Glutamatergic neuron (in vitro differentiated cells): ENCODE results near the gene DHCR24. TPM values are rescaled to one million over a fixed set of nuclear protein-coding genes. Genes with fewer than 3 reads are reported as not detected.

Experiments
- DNase-seq: peaks from one replicate; pipeline ENCODE4 v3.0.0; 2022
- H3K27ac Mint-ChIP-seq: one replicate; pipeline ENCODE4 v1.8.0; 2020; ENCODE audit warnings: mild to moderate bottlenecking, mixed read lengths, inconsistent platforms; ENCODE audit not compliant: unreplicated experiment
- H3K27me3 Mint-ChIP-seq: one replicate; pipeline ENCODE4 v1.8.0; 2020; ENCODE audit warnings: mild to moderate bottlenecking, moderate library complexity, mixed read lengths, inconsistent platforms; ENCODE audit not compliant: unreplicated experiment
- H3K36me3 Mint-ChIP-seq: one replicate; pipeline ENCODE4 v1.8.0; 2020; ENCODE audit warnings: mild to moderate bottlenecking, mixed read lengths, inconsistent platforms; ENCODE audit not compliant: unreplicated experiment
- H3K4me1 Mint-ChIP-seq: one replicate; pipeline ENCODE4 v1.8.0; 2020; ENCODE audit warnings: mild to moderate bottlenecking, low read depth, mixed read lengths, inconsistent platforms; ENCODE audit not compliant: unreplicated experiment
- H3K4me3 Mint-ChIP-seq: one replicate; pipeline ENCODE4 v1.8.0; 2020; ENCODE audit warnings: mild to moderate bottlenecking, mixed read lengths, inconsistent platforms; ENCODE audit not compliant: unreplicated experiment
- H3K9me3 Mint-ChIP-seq: one replicate; pipeline ENCODE4 v1.8.0; 2020; ENCODE audit warnings: mild to moderate bottlenecking, moderate library complexity, mixed read lengths, inconsistent platforms; ENCODE audit not compliant: unreplicated experiment
- total RNA-seq: library from RNA; stranded (reverse); fragmentation: NEBNext Ultra II Directional; extraction: Animal tissue kit (Norgen Biotek cat#: 25700); gene quantifications from one replicate; pipeline ENCODE4 v1.2.1, GENCODE V29; 2021; ENCODE audit not compliant: unreplicated experiment
- TF ChIP-seq, protein P1 (sequence below): fragments of 200-600 bp; sonication (generic); IDR thresholded peaks from one replicate; pipeline ENCODE4 v1.5.0; 2021; ENCODE audit not compliant: partially characterized antibody, unreplicated experiment

Gene DHCR24
- total RNA-seq, 1 donor from 2014 or later: 284 TPM

DNA sequence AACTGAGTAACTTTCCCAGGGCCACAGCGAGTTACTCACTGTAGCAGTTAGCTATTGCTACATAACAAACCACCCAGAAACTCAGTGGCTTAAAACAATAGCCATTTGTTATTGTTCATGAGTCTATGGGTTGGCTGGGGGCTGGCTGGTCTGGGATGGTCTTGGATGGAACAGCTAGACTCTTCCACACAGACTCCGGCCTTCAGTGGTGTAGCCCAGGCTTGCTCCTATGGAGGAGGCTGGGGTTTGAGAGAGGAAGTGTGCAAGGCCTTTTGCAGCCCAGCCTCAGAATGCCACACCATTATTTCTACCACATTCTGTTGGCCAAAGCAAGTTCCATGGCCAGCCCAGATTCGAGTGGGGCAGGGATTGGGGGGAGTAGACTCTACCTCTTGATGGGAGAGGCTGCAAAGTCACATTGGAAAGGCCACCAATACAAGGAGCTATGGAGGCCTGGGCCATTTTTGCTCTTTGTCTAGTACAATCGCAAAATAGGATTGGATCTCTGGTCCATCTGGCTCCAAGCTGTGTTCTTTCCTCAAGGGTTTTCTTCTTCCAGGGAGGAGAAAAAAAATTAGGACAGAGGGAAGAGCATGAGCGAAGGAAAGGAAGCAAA lies 48.3 kb downstream of the DHCR24 start:
- Mint-ChIP-seq H3K36me3 (peaks cover 12% of the 10 kb centered on the region), H3K4me1 (no peaks in the 10 kb centered on the region), H3K9me3 (no peaks in the 10 kb centered on the region), H3K4me3 (no peak overlapping the region), H3K27ac (no peak overlapping the region), H3K27me3 (peaks cover 2% of the 10 kb centered on the region)
- TF ChIP-seq, protein P1, sequence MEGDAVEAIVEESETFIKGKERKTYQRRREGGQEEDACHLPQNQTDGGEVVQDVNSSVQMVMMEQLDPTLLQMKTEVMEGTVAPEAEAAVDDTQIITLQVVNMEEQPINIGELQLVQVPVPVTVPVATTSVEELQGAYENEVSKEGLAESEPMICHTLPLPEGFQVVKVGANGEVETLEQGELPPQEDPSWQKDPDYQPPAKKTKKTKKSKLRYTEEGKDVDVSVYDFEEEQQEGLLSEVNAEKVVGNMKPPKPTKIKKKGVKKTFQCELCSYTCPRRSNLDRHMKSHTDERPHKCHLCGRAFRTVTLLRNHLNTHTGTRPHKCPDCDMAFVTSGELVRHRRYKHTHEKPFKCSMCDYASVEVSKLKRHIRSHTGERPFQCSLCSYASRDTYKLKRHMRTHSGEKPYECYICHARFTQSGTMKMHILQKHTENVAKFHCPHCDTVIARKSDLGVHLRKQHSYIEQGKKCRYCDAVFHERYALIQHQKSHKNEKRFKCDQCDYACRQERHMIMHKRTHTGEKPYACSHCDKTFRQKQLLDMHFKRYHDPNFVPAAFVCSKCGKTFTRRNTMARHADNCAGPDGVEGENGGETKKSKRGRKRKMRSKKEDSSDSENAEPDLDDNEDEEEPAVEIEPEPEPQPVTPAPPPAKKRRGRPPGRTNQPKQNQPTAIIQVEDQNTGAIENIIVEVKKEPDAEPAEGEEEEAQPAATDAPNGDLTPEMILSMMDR: no peak
- no peak for DNase-seq

DNA sequence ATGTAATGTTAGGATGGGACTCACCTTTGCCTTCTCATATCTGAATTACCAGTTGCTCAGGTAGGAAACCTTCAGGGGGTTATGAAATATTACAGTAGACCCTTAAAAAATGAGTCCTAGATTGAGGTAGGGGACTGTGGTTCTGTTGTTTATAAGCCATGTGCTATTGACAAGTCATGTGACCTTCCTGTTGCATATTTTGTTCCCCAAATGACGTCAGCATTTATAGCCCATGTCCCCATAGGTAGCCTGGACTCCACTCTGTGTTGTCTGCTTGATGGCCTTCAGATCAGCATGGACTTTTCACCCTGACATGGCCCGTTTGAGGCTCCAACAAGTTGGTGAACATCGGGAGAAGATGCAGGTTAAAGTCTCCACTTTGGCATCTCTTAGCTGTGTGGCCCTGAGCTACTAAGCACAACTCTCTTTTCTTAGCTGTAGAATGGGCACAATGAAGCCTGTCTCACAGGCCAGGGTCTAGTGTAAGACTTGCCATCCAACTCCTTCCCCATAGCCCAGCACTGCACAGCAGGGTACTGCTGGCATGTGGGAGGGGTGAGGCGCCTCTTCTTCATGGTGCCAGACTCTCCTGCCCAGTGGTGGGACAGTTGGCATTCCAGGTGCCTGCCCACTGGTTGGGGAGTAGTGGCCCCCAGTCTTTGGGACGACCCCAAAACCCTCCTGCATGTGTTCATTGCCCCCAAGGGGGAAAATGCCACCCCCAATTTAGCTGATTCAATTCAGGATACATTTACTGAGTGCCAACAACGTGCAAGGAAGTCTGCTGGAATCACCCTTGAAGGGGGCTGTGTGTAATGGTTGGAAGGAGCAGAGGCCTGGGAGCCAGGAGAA lies 49.8 kb downstream of the DHCR24 start:
- no peak overlapping the region for H3K4me3 Mint-ChIP-seq
- no peak for DNase-seq
- H3K36me3 Mint-ChIP-seq: peaks cover 7% of the 10 kb centered on the region
- H3K9me3 Mint-ChIP-seq: no peaks in the 10 kb centered on the region
- H3K27me3 Mint-ChIP-seq: peaks cover 2% of the 10 kb centered on the region
- no peak overlapping the region for H3K27ac Mint-ChIP-seq
- TF ChIP-seq, protein P1: no peak
- no peaks in the 10 kb centered on the region for H3K4me1 Mint-ChIP-seq

DNA sequence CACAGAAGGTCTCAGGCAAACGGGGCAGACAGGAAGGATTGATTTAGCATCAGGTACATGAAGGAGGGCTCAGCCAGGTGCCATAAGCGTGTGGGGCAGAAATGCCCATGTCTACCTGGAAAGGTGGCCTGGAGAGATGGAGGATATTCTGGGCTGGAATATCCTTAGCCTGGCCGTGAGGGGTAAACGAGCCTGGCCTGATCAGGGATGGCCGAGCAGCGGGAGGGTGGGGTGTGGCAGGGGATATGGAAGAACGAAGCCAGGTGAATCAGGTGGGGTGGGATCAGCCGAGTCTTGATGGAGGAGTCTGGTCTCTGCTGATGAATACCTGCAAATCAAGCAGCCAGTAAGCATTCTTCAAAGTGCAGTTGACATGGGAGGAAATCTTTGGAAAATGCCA lies 50.4 kb downstream of the DHCR24 start:
- H3K4me3 Mint-ChIP-seq: no peak overlapping the region
- H3K36me3 Mint-ChIP-seq: peaks cover 6% of the 10 kb centered on the region
- no peak for DNase-seq
- peaks cover 2% of the 10 kb centered on the region for H3K27me3 Mint-ChIP-seq
- no peak overlapping the region for H3K27ac Mint-ChIP-seq
- H3K9me3 Mint-ChIP-seq: peaks cover under 1% of the 10 kb centered on the region
- TF ChIP-seq, protein P1: no peak
- no peaks in the 10 kb centered on the region for H3K4me1 Mint-ChIP-seq

DNA sequence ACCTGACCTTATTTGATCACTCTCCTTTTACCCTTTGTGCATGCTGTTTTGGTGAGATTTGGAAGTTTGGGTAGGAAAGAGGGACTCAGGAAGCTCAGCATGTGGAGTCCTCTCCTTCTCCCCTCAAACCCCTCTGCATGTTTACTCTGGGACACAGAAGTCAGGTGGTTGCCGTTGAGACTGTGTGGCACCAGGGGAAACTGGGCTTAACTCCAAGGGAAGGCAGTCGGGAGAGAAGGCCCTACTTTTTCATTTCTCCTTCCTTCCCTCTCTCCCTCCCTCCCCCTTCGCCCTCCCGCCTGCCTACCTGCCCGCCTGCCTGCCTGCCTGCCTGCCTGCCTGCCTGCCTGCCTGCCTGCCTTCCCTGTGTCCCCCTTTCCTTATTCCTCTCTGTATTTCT lies 51.0 kb downstream of the DHCR24 start:
- DNase-seq: no peak
- Mint-ChIP-seq H3K27ac (no peak overlapping the region), H3K4me1 (no peaks in the 10 kb centered on the region), H3K36me3 (peaks cover 6% of the 10 kb centered on the region), H3K9me3 (peaks cover 1% of the 10 kb centered on the region), H3K4me3 (no peak overlapping the region), H3K27me3 (peaks cover 2% of the 10 kb centered on the region)
- TF ChIP-seq, protein P1: no peak
